Tibial nerve (tissue), 4 donors: ENCODE measurements around the gene TMEM109. TPM values are rescaled to one million over a fixed set of nuclear protein-coding genes. Genes with fewer than 3 reads are reported as not detected.
A peak's percentile ranks its signal among the peaks of the same experiment; 100 is the strongest.

Experiments
- DNase-seq, 2 donors: peaks; one replicate each; pipeline ENCODE4 v3.0.0-alpha.2; 2019; ENCODE audit warnings: low spot score in 2 of 2
- H3K27ac ChIP-seq, 4 donors: fragments of 200-600 bp; sonication (generic) in 3 of 4; one replicate each; pipeline ENCODE4 v1.5.1; 2017 to 2019; ENCODE audit warnings: mild to moderate bottlenecking in 1 of 4
- H3K27me3 ChIP-seq, 2 donors: fragments of 200-600 bp; sonication (generic) in 1 of 2; one replicate each; pipeline versions ENCODE4 v1.5.1 to v1.6.0; 2017 to 2019
- H3K36me3 ChIP-seq, 3 donors: fragments of 200-600 bp; sonication (generic); one replicate each; pipeline ENCODE4 v1.5.1; 2018 to 2019
- H3K4me1 ChIP-seq, 4 donors: fragments of 200-600 bp; sonication (generic) in 3 of 4; one replicate each; pipeline ENCODE4 v1.5.1; 2017 to 2019
- H3K4me3 ChIP-seq, 4 donors: fragments of 200-600 bp; sonication (generic) in 3 of 4; one replicate each; pipeline ENCODE4 v1.5.1; 2017 to 2019; ENCODE audit warnings: mild to moderate bottlenecking in 1 of 4, moderate library complexity in 1 of 4
- H3K9me3 ChIP-seq, 4 donors: fragments of 200-600 bp; sonication (generic) in 3 of 4; one replicate each; pipeline ENCODE4 v1.5.1; 2017 to 2019
- EP300 ChIP-seq, 2 donors: sonication (generic); formaldehyde crosslinking; IDR thresholded peaks; one replicate each; pipeline ENCODE4 v1.6.1; 2017; ENCODE audit warnings: antibody characterized with exemption in 2 of 2, mild to moderate bottlenecking in 1 of 2
- POLR2A ChIP-seq, 2 donors: fragments of 450-650 bp; IDR thresholded peaks; one replicate each; pipeline ENCODE4 v1.6.1; 2017; ENCODE audit warnings: antibody characterized with exemption in 2 of 2, mild to moderate bottlenecking in 2 of 2, moderate library complexity in 2 of 2
- WGBS, 2 donors: methylation state at CpG; one replicate each; pipeline ENCODE4 v1.1.5; 2018; 5-methylcytosine and 5-hydroxymethylcytosine counted together
- total RNA-seq, 4 donors: library from RNA; depleted of rRNA; stranded (reverse); fragments of >200 nt; gene quantifications; one replicate each; pipeline ENCODE4 v1.1.0, GENCODE V29; 2016
- TF ChIP-seq, protein P1 (sequence below), 5 experiments: fragments of 200-600 bp in 3 of 5; fragments of 450-650 bp in 2 of 5; sonication (generic) in 3 of 5; IDR thresholded peaks; one replicate each; pipeline ENCODE4 v1.5.1; 2016 to 2019; ENCODE audit warnings: antibody characterized with exemption in 5 of 5, mild to moderate bottlenecking in 3 of 5, moderate library complexity in 2 of 5

TMEM109 gene
- total RNA-seq, 4 donors from 2014 or later = 173 to 300 (median 197) TPM

DNA sequence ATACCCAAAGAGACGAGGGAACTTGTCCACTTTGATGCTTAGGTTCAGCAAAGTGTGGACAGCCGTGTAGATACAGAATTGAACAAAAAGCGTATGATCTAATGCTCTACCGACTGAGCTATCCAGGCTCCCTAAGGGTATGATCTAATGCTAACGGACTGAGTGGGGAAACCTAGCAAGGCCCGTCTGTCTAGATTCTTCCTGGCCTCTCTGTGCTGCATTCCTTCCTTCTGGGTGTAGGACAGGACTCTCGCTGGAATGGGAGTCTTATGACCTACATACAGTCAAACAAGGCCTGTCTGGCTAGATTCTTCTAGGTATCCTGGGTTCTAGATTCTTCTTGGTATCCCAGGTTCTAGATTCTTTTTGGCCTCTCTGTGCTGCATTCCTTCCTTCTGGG lies 46.4 kb downstream of the TMEM109 start:
- 86 to 88% methylated on average over 7 of the region's 7 CpGs for WGBS, 2 donors

DNA sequence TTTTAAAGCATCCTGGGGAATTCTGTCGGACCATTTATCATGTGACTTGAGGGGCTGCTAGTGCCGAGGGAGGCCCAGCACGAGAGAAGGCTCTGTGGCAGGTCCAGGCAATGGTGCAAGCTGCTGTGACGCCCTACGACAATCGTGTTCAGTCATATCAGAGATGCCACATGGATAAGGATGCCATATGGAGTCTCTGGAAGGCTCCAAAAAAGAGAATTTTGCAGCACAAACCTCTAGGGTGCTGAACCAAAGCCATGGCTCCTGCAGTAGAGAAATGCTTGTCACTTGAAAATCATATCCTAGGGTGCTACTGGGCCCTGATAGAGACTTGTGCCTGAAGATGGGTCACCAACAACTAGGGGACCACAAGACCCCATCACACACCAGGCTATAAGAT lies 50.8 kb downstream of the TMEM109 start:
- WGBS, 2 donors = 83 to 85% methylated on average over 6 of the region's 6 CpGs
- peaks cover 0 to 3% of the 10 kb centered on the region in 2 donors for H3K27me3 ChIP-seq
- no peak for DNase-seq
- no peaks in the 10 kb centered on the region for H3K9me3 ChIP-seq
- no peaks in the 10 kb centered on the region for H3K36me3 ChIP-seq
- TF ChIP-seq POLR2A (IDR thresholded peaks at IDR 0.05) (no peak), EP300 (IDR thresholded peaks at IDR 0.05) (no peak)
- TF ChIP-seq, protein P1, sequence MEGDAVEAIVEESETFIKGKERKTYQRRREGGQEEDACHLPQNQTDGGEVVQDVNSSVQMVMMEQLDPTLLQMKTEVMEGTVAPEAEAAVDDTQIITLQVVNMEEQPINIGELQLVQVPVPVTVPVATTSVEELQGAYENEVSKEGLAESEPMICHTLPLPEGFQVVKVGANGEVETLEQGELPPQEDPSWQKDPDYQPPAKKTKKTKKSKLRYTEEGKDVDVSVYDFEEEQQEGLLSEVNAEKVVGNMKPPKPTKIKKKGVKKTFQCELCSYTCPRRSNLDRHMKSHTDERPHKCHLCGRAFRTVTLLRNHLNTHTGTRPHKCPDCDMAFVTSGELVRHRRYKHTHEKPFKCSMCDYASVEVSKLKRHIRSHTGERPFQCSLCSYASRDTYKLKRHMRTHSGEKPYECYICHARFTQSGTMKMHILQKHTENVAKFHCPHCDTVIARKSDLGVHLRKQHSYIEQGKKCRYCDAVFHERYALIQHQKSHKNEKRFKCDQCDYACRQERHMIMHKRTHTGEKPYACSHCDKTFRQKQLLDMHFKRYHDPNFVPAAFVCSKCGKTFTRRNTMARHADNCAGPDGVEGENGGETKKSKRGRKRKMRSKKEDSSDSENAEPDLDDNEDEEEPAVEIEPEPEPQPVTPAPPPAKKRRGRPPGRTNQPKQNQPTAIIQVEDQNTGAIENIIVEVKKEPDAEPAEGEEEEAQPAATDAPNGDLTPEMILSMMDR (IDR thresholded peaks at IDR 0.05) = no peak
- H3K4me3 ChIP-seq = no peak overlapping the region
- H3K4me1 ChIP-seq = peaks cover 0 to 8% (median 0%) of the 10 kb centered on the region in 4 donors
- H3K27ac ChIP-seq = no peak overlapping the region

More for the DNA sequence above, 46.4 kb downstream of the TMEM109 start:
- TF ChIP-seq, protein P1 (IDR thresholded peaks at IDR 0.05) = no peak
- TF ChIP-seq POLR2A (IDR thresholded peaks at IDR 0.05) = no peak
- TF ChIP-seq EP300 (IDR thresholded peaks at IDR 0.05) = no peak
- H3K4me3 ChIP-seq = no peak overlapping the region
- peaks cover 0 to 3% of the 10 kb centered on the region in 2 donors for H3K27me3 ChIP-seq
- no peaks in the 10 kb centered on the region for H3K9me3 ChIP-seq
- peaks cover 0 to 8% (median 0%) of the 10 kb centered on the region in 4 donors for H3K4me1 ChIP-seq
- DNase-seq = no peak
- H3K36me3 ChIP-seq = no peaks in the 10 kb centered on the region
- H3K27ac ChIP-seq = no peak overlapping the region

DNA sequence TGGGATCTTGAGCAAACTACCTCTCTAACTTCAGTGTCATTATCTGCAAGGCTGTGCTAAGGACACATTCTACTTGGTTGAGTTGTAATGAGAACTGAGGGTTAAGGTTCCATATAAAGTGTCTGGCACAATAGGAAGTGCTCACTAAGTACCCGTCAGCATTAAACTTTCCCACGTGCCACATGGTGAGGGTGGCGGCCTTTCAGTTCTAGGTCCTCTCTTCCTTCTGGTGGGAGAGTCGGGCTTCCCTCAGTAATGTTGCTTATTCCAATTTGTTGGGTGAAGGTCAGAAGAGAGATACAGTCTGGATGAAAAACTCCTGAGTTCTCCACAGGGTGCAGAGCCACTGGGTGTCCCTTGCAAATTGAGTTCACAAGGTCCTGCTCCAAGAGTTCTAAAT lies 52.9 kb downstream of the TMEM109 start:
- Histone ChIP-seq H3K27ac (no peak overlapping the region), H3K36me3 (no peaks in the 10 kb centered on the region), H3K4me3 (no peak overlapping the region), H3K4me1 (peaks cover 0 to 8% (median 0%) of the 10 kb centered on the region in 4 donors), H3K27me3 (no peaks in the 10 kb centered on the region), H3K9me3 (no peaks in the 10 kb centered on the region)
- WGBS, 2 donors = 77% methylated on average over 4 of the region's 4 CpGs
- TF ChIP-seq EP300 (IDR thresholded peaks at IDR 0.05) (no peak), POLR2A (IDR thresholded peaks at IDR 0.05) (no peak)
- TF ChIP-seq, protein P1 (IDR thresholded peaks at IDR 0.05) = no peak
- no peak for DNase-seq

DNA sequence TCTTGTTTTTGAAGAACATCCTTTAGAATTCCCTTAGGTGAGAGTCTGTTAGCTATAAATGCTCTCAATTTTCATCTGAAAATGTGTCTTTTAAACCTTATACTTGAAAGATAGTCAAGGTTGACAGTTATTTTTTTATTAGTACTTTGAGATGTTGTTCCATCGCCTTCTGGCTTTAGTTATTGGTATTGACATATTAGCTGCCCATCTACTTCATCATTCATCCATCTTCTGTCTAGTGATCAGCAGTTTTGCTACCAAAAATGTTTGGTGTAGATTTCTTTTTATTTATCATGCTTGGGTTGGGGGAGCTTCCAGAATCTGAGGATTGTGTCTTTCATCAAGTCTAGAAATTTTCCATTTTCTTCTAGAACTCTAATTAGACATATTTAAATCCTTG lies 54.3 kb downstream of the TMEM109 start:
- Histone ChIP-seq H3K27me3 (no peaks in the 10 kb centered on the region), H3K27ac (no peak overlapping the region), H3K36me3 (no peaks in the 10 kb centered on the region), H3K9me3 (no peaks in the 10 kb centered on the region), H3K4me1 (peaks cover 0 to 1% (median 0%) of the 10 kb centered on the region in 4 donors), H3K4me3 (no peak overlapping the region)
- TF ChIP-seq EP300 (IDR thresholded peaks at IDR 0.05) = no peak
- TF ChIP-seq POLR2A (IDR thresholded peaks at IDR 0.05) = no peak
- TF ChIP-seq, protein P1 (IDR thresholded peaks at IDR 0.05) = no peak
- DNase-seq = no peak
- WGBS, 2 donors = 49 to 95% methylated on average over 1 of the region's 1 CpG

DNA sequence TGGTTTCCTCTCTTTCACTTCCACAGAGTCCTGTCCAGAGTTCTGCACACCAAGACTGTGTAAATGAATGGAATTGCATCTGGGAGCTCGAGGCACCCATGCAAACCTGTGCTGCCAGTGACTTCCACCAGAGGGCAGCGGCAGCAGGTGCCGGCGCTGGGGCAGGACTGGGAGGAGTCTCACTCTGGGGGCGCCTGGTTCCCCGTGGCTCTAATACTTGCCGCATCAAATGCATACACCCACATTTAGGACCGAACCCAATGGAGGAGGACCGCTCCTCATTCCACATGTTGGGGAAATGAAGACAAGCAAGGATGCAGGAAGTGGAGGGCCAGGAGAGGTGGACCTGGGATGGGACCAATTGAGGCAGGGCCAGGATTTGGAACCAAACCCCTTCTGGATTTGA lies 56.4 kb downstream of the TMEM109 start:
- DNase-seq = peak in 1 of 2 donors; percentile 41
- Histone ChIP-seq H3K27me3 (no peaks in the 10 kb centered on the region), H3K4me1 (no peaks in the 10 kb centered on the region), H3K4me3 (no peak overlapping the region), H3K27ac (no peak overlapping the region), H3K36me3 (no peaks in the 10 kb centered on the region), H3K9me3 (no peaks in the 10 kb centered on the region)
- WGBS, 2 donors = 23 to 37% methylated on average over 8 of the region's 9 CpGs
- TF ChIP-seq, protein P1 (IDR thresholded peaks at IDR 0.05) = peak; percentile 37 to 81 (median 70)
- TF ChIP-seq EP300 (IDR thresholded peaks at IDR 0.05) = no peak
- no peak for TF ChIP-seq POLR2A (IDR thresholded peaks at IDR 0.05)
